VCaP (cell line): Measurements from ENCODE around the gene ZNF219.

Source experiments
- H3K27ac ChIP-seq: fragments of 450-650 bp; 2 replicates; pipeline ENCODE4 v1.5.1; 2017
- TF ChIP-seq, protein P1 (sequence below): fragments of 450-650 bp; conservative IDR thresholded peaks from 2 replicates; pipeline ENCODE4 v1.5.1; 2017; ENCODE audit warnings: mild to moderate bottlenecking, moderate library complexity

The ZNF219 gene

DNA sequence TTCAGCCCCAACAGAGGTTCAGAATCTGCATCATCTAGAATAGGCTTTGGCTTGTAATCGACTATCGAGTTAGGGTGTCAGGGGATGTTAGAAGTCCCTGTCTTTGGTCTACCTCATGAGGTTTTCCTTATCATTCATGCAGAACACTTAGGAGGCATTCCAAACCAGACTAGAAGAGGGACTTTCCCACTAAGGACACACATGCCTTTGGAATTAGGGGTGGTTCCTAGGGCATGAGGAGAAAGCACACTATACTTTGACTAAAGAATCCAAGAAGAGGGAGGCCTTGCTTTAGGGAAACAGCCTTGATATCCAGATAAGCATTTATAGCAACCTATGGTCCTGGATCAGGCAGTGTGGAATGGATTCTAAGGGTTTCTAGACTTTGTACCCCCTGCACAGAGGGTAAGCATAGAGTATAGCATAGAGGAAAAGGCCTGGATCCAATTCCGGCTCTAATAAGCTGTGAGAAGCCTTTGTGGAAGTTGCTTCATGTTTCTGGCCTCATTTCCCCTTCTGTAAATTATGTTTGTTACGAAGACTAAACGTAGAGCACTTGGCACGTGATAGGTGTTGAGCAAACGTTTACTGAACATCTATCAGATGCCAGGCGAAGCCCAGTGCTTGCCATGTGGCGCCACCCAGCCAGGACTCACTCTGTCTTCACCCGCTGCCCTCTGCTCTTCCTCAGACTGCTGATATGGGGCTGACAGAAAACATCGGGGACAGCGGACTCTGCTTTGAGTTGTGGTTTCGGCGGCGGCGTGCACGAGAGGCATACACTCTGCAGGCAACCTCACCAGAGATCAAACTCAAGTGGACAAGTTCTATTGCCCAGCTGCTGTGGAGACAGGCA, 13.2 kb downstream of the ZNF219 start:
- TF ChIP-seq, protein P1, sequence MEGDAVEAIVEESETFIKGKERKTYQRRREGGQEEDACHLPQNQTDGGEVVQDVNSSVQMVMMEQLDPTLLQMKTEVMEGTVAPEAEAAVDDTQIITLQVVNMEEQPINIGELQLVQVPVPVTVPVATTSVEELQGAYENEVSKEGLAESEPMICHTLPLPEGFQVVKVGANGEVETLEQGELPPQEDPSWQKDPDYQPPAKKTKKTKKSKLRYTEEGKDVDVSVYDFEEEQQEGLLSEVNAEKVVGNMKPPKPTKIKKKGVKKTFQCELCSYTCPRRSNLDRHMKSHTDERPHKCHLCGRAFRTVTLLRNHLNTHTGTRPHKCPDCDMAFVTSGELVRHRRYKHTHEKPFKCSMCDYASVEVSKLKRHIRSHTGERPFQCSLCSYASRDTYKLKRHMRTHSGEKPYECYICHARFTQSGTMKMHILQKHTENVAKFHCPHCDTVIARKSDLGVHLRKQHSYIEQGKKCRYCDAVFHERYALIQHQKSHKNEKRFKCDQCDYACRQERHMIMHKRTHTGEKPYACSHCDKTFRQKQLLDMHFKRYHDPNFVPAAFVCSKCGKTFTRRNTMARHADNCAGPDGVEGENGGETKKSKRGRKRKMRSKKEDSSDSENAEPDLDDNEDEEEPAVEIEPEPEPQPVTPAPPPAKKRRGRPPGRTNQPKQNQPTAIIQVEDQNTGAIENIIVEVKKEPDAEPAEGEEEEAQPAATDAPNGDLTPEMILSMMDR, result no peak
- H3K27ac ChIP-seq, result no peak overlapping the region

DNA sequence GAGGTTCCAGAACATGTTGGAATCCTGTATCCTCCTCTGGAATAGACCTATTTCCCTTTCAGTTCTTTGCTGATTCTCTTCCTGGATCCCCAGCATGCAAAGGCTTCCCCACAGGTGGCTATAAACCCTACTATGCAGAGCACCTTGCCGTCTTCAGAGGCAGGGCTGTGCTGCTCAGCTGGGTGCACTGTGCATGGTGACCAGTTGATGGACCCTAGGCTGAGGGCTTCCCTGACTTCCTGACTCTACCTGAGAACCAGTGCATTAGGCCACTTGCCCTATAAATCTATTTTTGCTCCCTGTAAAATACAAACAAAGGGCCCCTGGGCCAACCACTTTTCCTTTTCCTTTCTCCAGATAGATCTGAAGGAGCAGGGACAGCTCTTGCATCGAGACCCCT, 14.1 kb downstream of the ZNF219 start:
- no peak overlapping the region for H3K27ac ChIP-seq
- TF ChIP-seq, protein P1, result no peak

DNA sequence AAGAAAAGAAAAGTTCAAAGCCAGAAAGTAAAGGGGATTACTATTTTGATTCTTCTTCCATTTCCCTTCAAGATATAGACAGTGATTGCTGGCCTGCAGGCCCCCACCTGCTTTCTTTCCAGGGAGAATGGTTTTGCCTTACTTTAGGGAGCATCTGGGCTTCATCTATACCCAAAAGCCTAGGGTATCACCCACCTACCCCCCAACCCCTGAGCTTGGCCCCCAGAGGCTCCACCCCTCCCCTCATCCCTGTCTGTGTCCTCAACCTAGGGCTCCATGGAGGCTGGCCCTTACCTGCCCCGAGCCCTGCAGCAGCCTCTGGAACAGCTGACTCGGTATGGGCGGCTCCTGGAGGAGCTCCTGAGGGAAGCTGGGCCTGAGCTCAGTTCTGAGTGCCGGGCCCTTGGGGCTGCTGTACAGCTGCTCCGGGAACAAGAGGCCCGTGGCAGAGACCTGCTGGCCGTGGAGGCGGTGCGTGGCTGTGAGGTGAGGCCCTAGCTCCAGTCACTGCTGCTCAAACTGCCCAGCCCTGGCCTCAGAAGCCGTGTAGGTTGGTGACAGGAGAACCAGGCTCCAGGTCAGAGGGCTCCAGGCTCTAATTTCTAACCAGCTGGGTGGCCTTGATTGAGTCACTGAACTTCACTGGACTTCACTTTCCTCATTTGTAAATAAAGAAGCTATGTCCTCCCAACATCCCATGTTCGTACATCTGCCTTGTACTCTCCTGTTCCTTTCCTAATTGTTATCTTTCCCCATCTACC, 14.7 kb downstream of the ZNF219 start:
- TF ChIP-seq, protein P1, result no peak
- H3K27ac ChIP-seq, result no peak overlapping the region

DNA sequence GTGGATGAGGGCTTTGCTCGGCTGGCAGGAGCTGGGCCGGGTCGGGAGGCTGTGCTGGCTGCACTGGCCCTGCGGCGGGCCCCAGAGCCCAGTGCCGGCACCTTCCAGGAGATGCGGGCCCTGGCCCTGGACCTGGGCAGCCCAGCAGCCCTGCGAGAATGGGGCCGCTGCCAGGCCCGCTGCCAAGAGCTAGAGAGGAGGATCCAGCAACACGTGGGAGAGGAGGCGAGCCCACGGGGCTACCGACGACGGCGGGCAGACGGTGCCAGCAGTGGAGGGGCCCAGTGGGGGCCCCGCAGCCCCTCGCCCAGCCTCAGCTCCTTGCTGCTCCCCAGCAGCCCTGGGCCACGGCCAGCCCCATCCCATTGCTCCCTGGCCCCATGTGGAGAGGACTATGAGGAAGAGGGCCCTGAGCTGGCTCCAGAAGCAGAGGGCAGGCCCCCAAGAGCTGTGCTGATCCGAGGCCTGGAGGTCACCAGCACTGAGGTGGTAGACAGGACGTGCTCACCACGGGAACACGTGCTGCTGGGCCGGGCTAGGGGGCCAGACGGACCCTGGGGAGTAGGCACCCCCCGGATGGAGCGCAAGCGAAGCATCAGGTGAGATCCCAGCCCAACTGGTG, 16.8 kb downstream of the ZNF219 start:
- no peak overlapping the region for H3K27ac ChIP-seq
- TF ChIP-seq, protein P1, result no peak

DNA sequence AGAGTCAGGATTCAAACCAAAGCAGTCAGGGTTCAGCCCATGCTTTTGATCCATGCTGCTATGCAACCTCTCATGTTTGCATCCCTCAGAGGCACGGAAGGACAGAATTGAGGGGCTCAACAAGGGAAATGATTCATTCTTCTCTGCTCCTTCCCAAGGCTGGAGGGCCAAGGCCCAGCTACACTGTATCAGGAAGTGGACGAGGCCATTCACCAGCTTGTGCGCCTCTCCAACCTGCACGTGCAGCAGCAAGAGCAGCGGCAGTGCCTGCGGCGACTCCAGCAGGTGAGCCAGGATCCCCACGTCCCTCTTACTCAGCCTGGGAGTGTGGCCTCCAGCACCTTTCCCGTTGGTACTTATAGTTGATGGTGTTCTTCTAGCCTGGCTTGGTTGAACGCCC, 19.7 kb downstream of the ZNF219 start:
- TF ChIP-seq, protein P1, result no peak
- H3K27ac ChIP-seq, result no peak overlapping the region

DNA sequence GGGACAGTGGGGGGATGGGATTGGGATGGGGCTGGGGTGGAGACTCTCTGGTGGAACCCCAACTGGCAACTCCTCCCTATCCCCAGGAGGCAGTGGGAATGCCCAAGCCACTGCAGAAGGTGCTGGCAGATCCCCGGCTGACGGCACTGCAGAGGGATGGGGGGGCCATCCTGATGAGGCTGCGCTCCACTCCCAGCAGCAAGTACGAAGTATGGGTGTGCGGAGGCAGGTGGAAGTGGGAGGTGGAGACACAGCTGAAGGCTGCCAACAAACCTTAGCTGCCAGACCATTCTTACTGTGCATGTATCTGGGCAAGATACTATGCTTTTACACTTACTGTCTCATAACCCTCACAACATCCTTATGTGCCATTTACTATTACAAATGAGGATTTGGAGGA, 20.2 kb downstream of the ZNF219 start:
- TF ChIP-seq, protein P1, result no peak
- H3K27ac ChIP-seq, result no peak overlapping the region

DNA sequence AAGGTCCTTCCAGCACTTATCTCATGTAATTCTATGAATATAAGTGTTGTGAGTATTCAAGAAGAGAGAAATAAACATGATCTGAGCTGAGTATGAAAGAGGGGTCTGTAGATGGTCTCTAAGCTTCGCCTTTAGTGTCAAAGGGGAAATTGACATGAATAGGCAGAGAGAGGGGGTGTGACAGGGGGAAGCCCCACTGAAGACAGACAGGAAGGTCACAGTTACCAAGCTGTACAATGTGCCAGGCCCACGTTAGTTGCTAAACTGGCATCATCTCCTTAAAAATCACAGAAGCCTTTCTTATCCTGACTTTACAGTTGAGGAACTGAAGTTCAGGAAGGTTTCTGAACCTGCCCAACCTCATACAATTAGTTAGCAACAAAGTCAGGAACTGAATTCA, 20.8 kb downstream of the ZNF219 start:
- H3K27ac ChIP-seq, result no peak overlapping the region
- TF ChIP-seq, protein P1, result no peak
